K562 (cell line): ENCODE data around the gene IFT122. TPM values are rescaled to one million over a fixed set of nuclear protein-coding genes. Genes with fewer than 3 reads are reported as not detected.

Experiments used
- ATAC-seq: fragments of 200-7000 bp; cut with Tn5 transposase; 3 replicates; pipeline ENCODE4 v1.9.1; 2020; ENCODE audit warnings: moderate library complexity
- BruUV-seq: library from RNA; stranded (reverse); fragments of 400-500 nt; replicated peaks from 2 replicates; lab custom pipeline; 2021; lab: Mats Ljungman, UMichigan
- CTCF ChIA-PET: fragments of 300-600 bp; formaldehyde crosslinking; extraction: SDS; loops from one replicate; lab custom pipeline; 2021; ENCODE audit warnings: low intra/inter-chr PET ratio; lab: Yijun Ruan, JAX
- POLR2A ChIA-PET: fragments of 300-600, 350-650 bp; sonication (Branson Sonifier 250); formaldehyde crosslinking; extraction: SDS; loops from one replicate; lab custom pipeline; 2021; ENCODE audit warnings: antibody characterized with exemption, inconsistent platforms; lab: Yijun Ruan, JAX
- DNase-seq, 4 experiments: peaks; one replicate each; pipeline versions ENCODE4 v3.0.0 to v3.0.0-alpha.2; 2011 to 2018; ENCODE audit warnings: low spot score in 3 of 4, mixed read lengths in 3 of 4; ENCODE audit errors: extremely low read depth in 1 of 4
- FAIRE-seq: peaks from 2 replicates; lab custom pipeline; 2011; peaks lifted over from hg19 to GRCh38; lab: Jason Lieb, UNC
- H2AFZ ChIP-seq: 2 replicates; pipeline ENCODE4 v1.6.0; 2011; ENCODE audit warnings: low read depth, low read length, control low read depth, inconsistent platforms
- H3K27ac ChIP-seq: fragments of 200-600 bp; 3 replicates; pipeline ENCODE4 v1.8.0; 2011; ENCODE audit warnings: low read depth, mild to moderate bottlenecking, control low read depth, inconsistent platforms, low read length, moderate library complexity, mixed read lengths; ENCODE audit errors: extremely low read depth
- H3K27me3 ChIP-seq, 2 experiments: fragments of 300-600 bp in 1 of 2; 2 replicates in 1 of 2; 3 replicates in 1 of 2; pipeline versions ENCODE4 v1.6.0 to v1.8.0; 2011; ENCODE audit warnings: inconsistent platforms in 2 of 2, low read length in 2 of 2, mild to moderate bottlenecking in 1 of 2, mixed read lengths in 1 of 2, moderate library complexity in 1 of 2; ENCODE audit not compliant: control insufficient read depth in 2 of 2, insufficient read depth in 2 of 2
- H3K36me3 ChIP-seq: fragments of 300-600 bp; 3 replicates; pipeline ENCODE4 v1.8.0; 2011; ENCODE audit warnings: mild to moderate bottlenecking, low read length, inconsistent platforms; ENCODE audit not compliant: control insufficient read depth, insufficient read depth
- H3K4me1 ChIP-seq, 2 experiments: fragments of 200-600 bp in 1 of 2; replicated peaks in 1 of 2; 2 replicates in 1 of 2; 3 replicates in 1 of 2; pipeline versions ENCODE4 v1.5.1 to v1.8.0; 2011; ENCODE audit warnings: inconsistent platforms in 2 of 2, low read length in 2 of 2, mild to moderate bottlenecking in 1 of 2, mixed read lengths in 1 of 2, moderate library complexity in 1 of 2; ENCODE audit not compliant: control insufficient read depth in 2 of 2, insufficient read depth in 2 of 2
- H3K4me2 ChIP-seq: 2 replicates; pipeline ENCODE4 v1.6.1; 2011; ENCODE audit warnings: low read length, control low read depth, inconsistent platforms, mixed read lengths; ENCODE audit not compliant: insufficient read depth
- H3K4me3 ChIP-seq: fragments of 200-600 bp; sonication (generic), shearing (Covaris generic); 2 replicates; pipeline ENCODE4 v1.5.1; 2016; ENCODE audit warnings: control low read depth, inconsistent platforms
- H3K79me2 ChIP-seq: fragments of 200-600 bp; 3 replicates; pipeline ENCODE4 v1.8.0; 2011; ENCODE audit warnings: low read length, inconsistent platforms; ENCODE audit not compliant: control insufficient read depth, insufficient read depth
- H3K9ac ChIP-seq, 2 experiments: 2 replicates each; pipeline versions ENCODE4 v1.6.0 to v1.6.1; 2011; ENCODE audit warnings: low read depth in 2 of 2, low read length in 2 of 2, control low read depth in 1 of 2, inconsistent platforms in 1 of 2, mild to moderate bottlenecking in 1 of 2, mixed read lengths in 1 of 2; ENCODE audit not compliant: insufficient read depth in 1 of 2
- H3K9me1 ChIP-seq: one replicate; pipeline ENCODE4 v1.6.0; 2011; ENCODE audit warnings: inconsistent platforms, mild to moderate bottlenecking, low read length, moderate library complexity; ENCODE audit not compliant: control insufficient read depth, insufficient read depth
- H3K9me3 ChIP-seq: replicated peaks from 2 replicates; pipeline ENCODE4 v1.5.1; 2011; ENCODE audit warnings: low read depth, low read length, inconsistent platforms; ENCODE audit not compliant: control insufficient read depth, insufficient read depth
- H4K20me1 ChIP-seq: replicated peaks from 2 replicates; pipeline ENCODE4 v1.6.1; 2011; ENCODE audit warnings: low read length, inconsistent platforms, mixed read lengths; ENCODE audit not compliant: control insufficient read depth, insufficient read depth
- MYNN ChIP-seq, 2 experiments: sonication (generic); formaldehyde crosslinking in 1 of 2; IDR thresholded peaks; 2 replicates each; pipeline versions ENCODE4 v1.5.0 to v1.6.1; 2016 to 2020; ENCODE audit warnings: antibody characterized with exemption in 1 of 2, missing genetic modification reagents in 1 of 2
- PRMT5 ChIP-seq: sonication (generic); formaldehyde crosslinking; IDR thresholded peaks from 2 replicates; pipeline ENCODE4 v1.5.0; 2020; ENCODE audit warnings: missing genetic modification reagents
- THRA ChIP-seq: fragments of 450-650 bp; IDR thresholded peaks from 2 replicates; pipeline ENCODE4 v1.6.1; 2017; ENCODE audit warnings: mild to moderate bottlenecking, moderate library complexity
- TSC22D4 ChIP-seq: fragments of 450-650 bp; IDR thresholded peaks from 2 replicates; pipeline ENCODE4 v1.6.1; 2016; ENCODE audit warnings: missing genetic modification characterization, missing biosample characterization, control low read depth
- ZNF175 ChIP-seq: fragments of 200-800 bp; sonication (Bioruptor generic); IDR thresholded peaks from 2 replicates; pipeline ENCODE4 v1.6.1; 2016; ENCODE audit warnings: low read depth, mild to moderate bottlenecking, missing genetic modification characterization, missing compliant biosample characterization
- WGBS: fragments of 100-300 bp; shearing (Covaris generic); methylation state at CpG from one replicate; pipeline ENCODE4 v1.1.6; 2016; ENCODE audit warnings: low coverage, mixed read lengths; ENCODE audit not compliant: insufficient coverage; ENCODE audit errors: missing lambda C conversion rate; 5-methylcytosine and 5-hydroxymethylcytosine counted together
- in situ Hi-C: fragments of 300-500 bp; cut with MboI; formaldehyde crosslinking; loops from 4 replicates; pipeline ENCODE4 v1.15.0; 2018; ENCODE audit warnings: inconsistent platforms, mixed read lengths
- intact Hi-C: fragments of 100-400 bp; cut with micrococcal nuclease; formaldehyde crosslinking; loops from 2 replicates; pipeline ENCODE4 v1.14.2; 2022
- polyA plus RNA-seq, 8 experiments: library from polyadenylated mRNA; depleted of rRNA in 4 of 8; stranded (reverse) in 5 of 8; unstranded in 3 of 8; fragments of >200 nt; fragmentation: Nextera tagmentation in 2 of 8; fragmentation: Illumina TruSeq in 1 of 8; extraction: Ambion mirVana in 2 of 8; extraction: Trizol in 1 of 8; gene quantifications; 2 replicates each; pipeline versions ENCODE4 v1.2.1 to v1.2.3, GENCODE V29; 2011 to 2014; ENCODE audit warnings: inconsistent platforms in 1 of 8, missing spikeins in 1 of 8
- total RNA-seq, 7 experiments: library from RNA; depleted of rRNA in 6 of 7; stranded (reverse); fragments of >200 nt in 6 of 7; fragmentation: Illumina TruSeq in 2 of 7; extraction: Trizol in 2 of 7; gene quantifications; 2 replicates each; pipeline versions ENCODE4 v1.2.1 to v1.2.3, GENCODE V29; 2011 to 2021; ENCODE audit warnings: low replicate concordance in 1 of 7

IFT122 gene
- total and polyA plus RNA-seq, 9 of the 15 experiments (the other 6 are each of a cell fraction or from before 2014, with no cell fraction given), result 2.4 to 11.5 (median 7.7) TPM

- 84% methylated on average over 7 of the region's 19 CpGs for WGBS
- intact Hi-C loops (no loop called here), in situ Hi-C loops (no loop called here)
- TF ChIP-seq TSC22D4 (tag) (no peak), ZNF175 (no peak), PRMT5 (CRISPR knock-in tag) (no peak), THRA (no peak), MYNN (IDR thresholded peaks at IDR 0.05) (no peak), MYNN (CRISPR knock-in tag; IDR thresholded peaks at IDR 0.05) (no peak)
- Histone ChIP-seq H4K20me1 (no peaks in the 10 kb centered on the region), H3K27me3 (no peaks in the 10 kb centered on the region), H3K4me2 (no peak overlapping the region), H3K27ac (no peak overlapping the region), H3K4me3 (no peak overlapping the region), H3K36me3 (peaks cover 23% of the 10 kb centered on the region; the same call in 1 of the 3 replicates), H2AFZ (no peak overlapping the region), H3K9me1 (no peaks in the 10 kb centered on the region), H3K79me2 (no peaks in the 10 kb centered on the region), H3K9me3 (no peaks in the 10 kb centered on the region), H3K4me1 (peaks cover 0 to 39% of the 10 kb centered on the region in 2 experiments; a peak in 3 of 5 replicates), H3K9ac (no peak overlapping the region)
- DNase-seq (no peak), ATAC-seq (no peak), FAIRE-seq (no peak)
- BruUV-seq, result no TSS peak
- ChIA-PET CTCF (no interaction called here), POLR2A (no interaction called here)
Measured at GRCh38 chr3:129562803-129563202, 122.8 kb downstream of the IFT122 start.
